Measurements from ENCODE around the gene FBLN5.

The FBLN5 gene

DNA sequence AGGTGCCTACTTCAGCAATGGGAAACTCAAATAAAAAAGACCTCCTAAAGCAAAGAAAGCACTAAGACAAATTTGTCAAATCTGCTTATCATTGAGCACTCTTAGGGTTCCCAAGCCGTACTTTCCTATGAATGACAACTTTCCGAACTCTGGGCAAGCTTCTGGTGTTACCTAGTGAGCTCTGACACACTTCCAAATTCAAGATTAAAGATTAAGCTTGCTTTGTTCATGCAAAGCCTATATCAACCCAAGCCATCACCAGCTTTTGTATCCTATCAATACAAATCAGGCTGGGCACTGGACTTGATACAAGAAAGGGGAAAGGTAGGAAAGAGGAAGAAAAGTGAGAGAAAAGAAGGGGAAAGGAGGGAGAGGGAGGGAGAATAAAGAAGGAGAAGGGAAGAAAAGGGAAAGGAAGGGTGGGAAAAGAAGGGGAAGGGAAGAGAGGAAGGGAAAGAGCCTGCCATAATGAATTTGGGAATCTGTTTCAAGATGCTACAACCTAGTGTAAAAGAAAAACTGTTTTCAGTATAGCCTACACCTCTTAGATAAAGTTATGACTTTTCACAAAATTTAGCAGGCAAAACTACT lies 23.8 kb upstream of the FBLN5 start:
- no peak for TF ChIP-seq CTCF (conservative IDR thresholded peaks at IDR 0.05; ENCODE audit: low read depth, low read length)
- H3K4me1 ChIP-seq (ENCODE audit: low read depth, poor library complexity, severe bottlenecking), result no peaks in the 10 kb centered on the region
- no peaks in the 10 kb centered on the region for H3K27me3 ChIP-seq (ENCODE audit: insufficient read depth, low read depth)
- H2AFZ ChIP-seq (ENCODE audit: low read depth), result no peak overlapping the region
- H3K36me3 ChIP-seq (ENCODE audit: insufficient read depth), result no peaks in the 10 kb centered on the region
- H3K9ac ChIP-seq, result no peak overlapping the region
- H3K4me3 ChIP-seq (IDR thresholded peaks at IDR 0.05; ENCODE audit: insufficient read depth, low read depth, low read length), result no peak overlapping the region
- H4K20me1 ChIP-seq (ENCODE audit: insufficient read depth), result no peaks in the 10 kb centered on the region
- no peak overlapping the region for H3K27ac ChIP-seq
- no peaks in the 10 kb centered on the region for H3K79me2 ChIP-seq (ENCODE audit: insufficient read depth, low read depth)
- H3K4me2 ChIP-seq, result no peak overlapping the region

DNA sequence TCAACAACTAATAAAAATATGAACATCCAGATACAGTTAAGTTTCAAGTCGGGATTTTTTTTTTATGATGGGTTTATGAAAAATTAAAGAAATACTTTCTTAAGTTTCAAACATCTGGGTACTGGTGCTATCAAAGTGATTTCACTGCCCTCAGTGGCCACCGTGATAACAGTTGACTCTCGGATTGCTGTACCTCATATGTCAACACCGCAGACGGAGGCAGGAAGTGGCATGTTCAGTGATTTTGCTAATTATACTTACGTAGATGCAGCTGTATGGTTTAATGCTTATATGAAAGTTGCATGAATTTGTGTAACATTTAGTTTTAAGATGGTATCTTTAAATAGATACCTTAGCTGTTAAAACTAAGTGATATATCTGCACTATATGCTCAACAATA lies 20.8 kb upstream of the FBLN5 start:
- Histone ChIP-seq H3K4me1 (ENCODE audit: low read depth, poor library complexity, severe bottlenecking) (no peaks in the 10 kb centered on the region), H3K4me2 (no peak overlapping the region), H3K27me3 (ENCODE audit: insufficient read depth, low read depth) (no peaks in the 10 kb centered on the region), H3K36me3 (ENCODE audit: insufficient read depth) (no peaks in the 10 kb centered on the region), H3K27ac (no peak overlapping the region), H4K20me1 (ENCODE audit: insufficient read depth) (no peaks in the 10 kb centered on the region), H3K4me3 (IDR thresholded peaks at IDR 0.05; ENCODE audit: insufficient read depth, low read depth, low read length) (no peak overlapping the region), H3K9ac (no peak overlapping the region), H3K79me2 (ENCODE audit: insufficient read depth, low read depth) (no peaks in the 10 kb centered on the region), H2AFZ (ENCODE audit: low read depth) (no peak overlapping the region)
- TF ChIP-seq CTCF (conservative IDR thresholded peaks at IDR 0.05; ENCODE audit: low read depth, low read length), result no peak

DNA sequence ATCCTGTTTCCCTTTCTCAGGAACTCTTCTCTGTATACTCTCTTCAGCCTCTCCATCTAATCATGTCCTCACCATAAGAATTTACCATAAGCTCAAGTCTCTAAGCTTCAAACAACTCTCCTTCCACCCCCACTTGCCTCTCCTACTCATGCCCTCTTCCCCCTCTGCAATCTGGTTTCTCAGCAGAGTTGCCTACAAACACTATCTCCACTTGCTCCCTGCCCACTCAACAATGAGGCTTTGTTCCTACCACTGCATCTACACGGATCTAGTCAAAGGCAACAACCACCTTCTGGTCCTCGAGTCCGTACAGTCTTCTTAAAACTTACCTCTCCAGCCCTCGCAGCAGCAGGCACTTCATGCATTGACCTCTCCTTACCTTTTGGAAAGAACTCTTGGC lies 17.2 kb upstream of the FBLN5 start:
- Histone ChIP-seq H3K4me1 (ENCODE audit: low read depth, poor library complexity, severe bottlenecking) (no peaks in the 10 kb centered on the region), H3K4me2 (no peak overlapping the region), H3K27me3 (ENCODE audit: insufficient read depth, low read depth) (no peaks in the 10 kb centered on the region), H3K79me2 (ENCODE audit: insufficient read depth, low read depth) (no peaks in the 10 kb centered on the region), H3K36me3 (ENCODE audit: insufficient read depth) (no peaks in the 10 kb centered on the region), H3K27ac (no peak overlapping the region), H3K9ac (no peak overlapping the region), H3K4me3 (IDR thresholded peaks at IDR 0.05; ENCODE audit: insufficient read depth, low read depth, low read length) (no peak overlapping the region), H2AFZ (ENCODE audit: low read depth) (no peak overlapping the region), H4K20me1 (ENCODE audit: insufficient read depth) (no peaks in the 10 kb centered on the region)
- no peak for TF ChIP-seq CTCF (conservative IDR thresholded peaks at IDR 0.05; ENCODE audit: low read depth, low read length)

GRCh38 chr14:91964011-91964410 lies 16.5 kb upstream of the FBLN5 start:
- H3K4me3 ChIP-seq (IDR thresholded peaks at IDR 0.05; ENCODE audit: insufficient read depth, low read depth, low read length), result no peak overlapping the region
- TF ChIP-seq CTCF (conservative IDR thresholded peaks at IDR 0.05; ENCODE audit: low read depth, low read length), result no peak
- H3K4me1 ChIP-seq (ENCODE audit: low read depth, poor library complexity, severe bottlenecking), result no peaks in the 10 kb centered on the region
- no peaks in the 10 kb centered on the region for H3K27me3 ChIP-seq (ENCODE audit: insufficient read depth, low read depth)
- H3K4me2 ChIP-seq, result no peak overlapping the region
- no peak overlapping the region for H3K27ac ChIP-seq
- H2AFZ ChIP-seq (ENCODE audit: low read depth), result no peak overlapping the region
- H3K36me3 ChIP-seq (ENCODE audit: insufficient read depth), result no peaks in the 10 kb centered on the region
- H3K79me2 ChIP-seq (ENCODE audit: insufficient read depth, low read depth), result no peaks in the 10 kb centered on the region
- no peaks in the 10 kb centered on the region for H4K20me1 ChIP-seq (ENCODE audit: insufficient read depth)
- H3K9ac ChIP-seq, result no peak overlapping the region

Measured in KMS-11 (cell line).